Vagina (tissue), 2 donors: ENCODE measurements around the gene FUT8.

Source experiments
- POLR2A ChIP-seq, 2 donors: fragments of 450-650 bp; IDR thresholded peaks; one replicate each; pipeline ENCODE4 v1.6.1; 2017; ENCODE audit warnings: antibody characterized with exemption in 2 of 2, mild to moderate bottlenecking in 2 of 2, moderate library complexity in 2 of 2
- TF ChIP-seq, protein P1 (sequence below), 3 experiments: fragments of 450-650 bp in 2 of 3; fragments of 200-600 bp in 1 of 3; sonication (generic) in 1 of 3; IDR thresholded peaks; one replicate each; pipeline ENCODE4 v1.5.1; 2017 to 2019; ENCODE audit warnings: antibody characterized with exemption in 3 of 3, mild to moderate bottlenecking in 2 of 3, moderate library complexity in 2 of 3

DNA sequence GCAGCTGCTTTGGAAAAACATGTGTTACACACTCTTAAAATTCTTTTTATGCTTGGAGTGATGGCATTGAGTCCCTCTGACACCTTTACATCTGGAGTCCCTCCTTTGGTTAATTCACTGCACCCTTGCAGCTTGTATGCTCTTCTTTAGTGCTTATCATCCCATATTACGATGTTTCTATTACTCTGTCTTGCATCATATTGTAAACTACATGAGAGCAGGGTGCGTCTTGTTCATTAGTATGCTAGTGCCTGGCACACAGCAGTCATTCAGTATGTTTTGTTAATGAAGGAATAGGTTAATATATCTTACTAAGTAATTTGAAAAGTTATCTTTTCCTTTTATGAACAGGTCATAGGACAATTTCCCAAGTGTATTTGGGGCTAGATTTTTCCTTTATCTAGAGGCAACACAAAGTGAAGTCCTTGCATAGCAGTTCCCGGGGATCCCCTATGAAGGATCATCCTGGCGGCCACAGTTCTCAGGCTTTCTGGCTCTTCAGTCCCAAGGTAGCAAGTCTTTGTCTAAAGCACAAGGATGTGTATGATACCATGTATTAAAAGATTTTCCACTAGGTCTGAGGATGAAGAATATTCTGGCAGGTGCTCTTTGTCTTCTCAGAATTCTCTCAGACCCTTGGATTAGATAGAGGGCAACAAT is 363.8 kb downstream of the FUT8 start:
- TF ChIP-seq, protein P1, sequence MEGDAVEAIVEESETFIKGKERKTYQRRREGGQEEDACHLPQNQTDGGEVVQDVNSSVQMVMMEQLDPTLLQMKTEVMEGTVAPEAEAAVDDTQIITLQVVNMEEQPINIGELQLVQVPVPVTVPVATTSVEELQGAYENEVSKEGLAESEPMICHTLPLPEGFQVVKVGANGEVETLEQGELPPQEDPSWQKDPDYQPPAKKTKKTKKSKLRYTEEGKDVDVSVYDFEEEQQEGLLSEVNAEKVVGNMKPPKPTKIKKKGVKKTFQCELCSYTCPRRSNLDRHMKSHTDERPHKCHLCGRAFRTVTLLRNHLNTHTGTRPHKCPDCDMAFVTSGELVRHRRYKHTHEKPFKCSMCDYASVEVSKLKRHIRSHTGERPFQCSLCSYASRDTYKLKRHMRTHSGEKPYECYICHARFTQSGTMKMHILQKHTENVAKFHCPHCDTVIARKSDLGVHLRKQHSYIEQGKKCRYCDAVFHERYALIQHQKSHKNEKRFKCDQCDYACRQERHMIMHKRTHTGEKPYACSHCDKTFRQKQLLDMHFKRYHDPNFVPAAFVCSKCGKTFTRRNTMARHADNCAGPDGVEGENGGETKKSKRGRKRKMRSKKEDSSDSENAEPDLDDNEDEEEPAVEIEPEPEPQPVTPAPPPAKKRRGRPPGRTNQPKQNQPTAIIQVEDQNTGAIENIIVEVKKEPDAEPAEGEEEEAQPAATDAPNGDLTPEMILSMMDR (IDR thresholded peaks at IDR 0.05), result no peak
- no peak for TF ChIP-seq POLR2A (IDR thresholded peaks at IDR 0.05)
